ENCODE measurements around the gene AFF1. TPM values are rescaled to one million over a fixed set of nuclear protein-coding genes. Genes with fewer than 3 reads are reported as not detected.
A peak's percentile ranks its signal among the peaks of the same experiment; 100 is the strongest.

The AFF1 gene
- total RNA-seq, 4 donors from 2014 or later: 22.9 to 47.1 (median 34.0) TPM

- 3 to 5% methylated on average over 14 of the region's 14 CpGs for WGBS, 2 donors
- peak; percentile 1 for DNase-seq
Observed at GRCh38 chr4:87073199-87074120, 138.6 kb downstream of the AFF1 start.

DNA sequence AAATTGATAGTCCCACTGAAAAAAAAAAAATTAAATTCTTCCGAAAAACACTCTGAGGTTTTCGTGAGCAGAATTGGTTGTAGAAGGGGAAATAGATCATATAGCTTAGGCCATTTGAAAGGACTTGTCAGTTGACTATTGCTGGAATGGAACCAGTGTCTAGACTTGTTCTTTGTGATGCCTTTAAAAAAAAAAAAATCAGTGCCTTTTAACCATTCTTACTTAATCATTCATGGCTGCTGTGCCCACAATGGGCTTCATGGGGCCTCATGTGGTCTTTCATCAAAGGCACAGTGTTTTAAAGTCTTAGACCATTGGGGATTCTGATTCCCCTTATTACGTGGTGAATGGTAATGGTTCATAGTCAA is 139.3 kb downstream of the AFF1 start:
- Histone ChIP-seq H3K27me3 (no peaks in the 10 kb centered on the region), H3K4me3 (peak overlapping the region in 1 of 4 donors; percentile 41), H3K36me3 (no peaks in the 10 kb centered on the region), H3K9me3 (no peaks in the 10 kb centered on the region), H3K27ac (peak overlapping the region; percentile 20 to 81 (median 56)), H3K4me1 (peaks cover 20 to 93% (median 54%) of the 10 kb centered on the region in 3 donors)
- DNase-seq: no peak
- TF ChIP-seq POLR2A (IDR thresholded peaks at IDR 0.05): no peak
- TF ChIP-seq, protein P1, sequence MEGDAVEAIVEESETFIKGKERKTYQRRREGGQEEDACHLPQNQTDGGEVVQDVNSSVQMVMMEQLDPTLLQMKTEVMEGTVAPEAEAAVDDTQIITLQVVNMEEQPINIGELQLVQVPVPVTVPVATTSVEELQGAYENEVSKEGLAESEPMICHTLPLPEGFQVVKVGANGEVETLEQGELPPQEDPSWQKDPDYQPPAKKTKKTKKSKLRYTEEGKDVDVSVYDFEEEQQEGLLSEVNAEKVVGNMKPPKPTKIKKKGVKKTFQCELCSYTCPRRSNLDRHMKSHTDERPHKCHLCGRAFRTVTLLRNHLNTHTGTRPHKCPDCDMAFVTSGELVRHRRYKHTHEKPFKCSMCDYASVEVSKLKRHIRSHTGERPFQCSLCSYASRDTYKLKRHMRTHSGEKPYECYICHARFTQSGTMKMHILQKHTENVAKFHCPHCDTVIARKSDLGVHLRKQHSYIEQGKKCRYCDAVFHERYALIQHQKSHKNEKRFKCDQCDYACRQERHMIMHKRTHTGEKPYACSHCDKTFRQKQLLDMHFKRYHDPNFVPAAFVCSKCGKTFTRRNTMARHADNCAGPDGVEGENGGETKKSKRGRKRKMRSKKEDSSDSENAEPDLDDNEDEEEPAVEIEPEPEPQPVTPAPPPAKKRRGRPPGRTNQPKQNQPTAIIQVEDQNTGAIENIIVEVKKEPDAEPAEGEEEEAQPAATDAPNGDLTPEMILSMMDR (IDR thresholded peaks at IDR 0.05): no peak
- 15 to 16% methylated on average over 3 of the region's 3 CpGs for WGBS, 2 donors
- intact Hi-C loops (cut with DNase I): no loop called here

More at GRCh38 chr4:87073199-87074120, 138.6 kb downstream of the AFF1 start:
- Histone ChIP-seq H3K9me3 (no peaks in the 10 kb centered on the region), H3K4me1 (peaks cover 22 to 93% (median 53%) of the 10 kb centered on the region in 3 donors), H3K36me3 (no peaks in the 10 kb centered on the region), H3K27me3 (no peaks in the 10 kb centered on the region), H3K27ac (peak overlapping the region; percentile 24 to 81 (median 56)), H3K4me3 (peak overlapping the region in 1 of 4 donors; percentile 41)
- no peak for TF ChIP-seq POLR2A (IDR thresholded peaks at IDR 0.05)
- TF ChIP-seq, protein P1 (IDR thresholded peaks at IDR 0.05): no peak
- intact Hi-C loops (cut with DNase I): no loop called here

GRCh38 chr4:87075876-87076275 is 141.1 kb downstream of the AFF1 start:
- H3K4me1 ChIP-seq: peaks cover 35 to 99% (median 71%) of the 10 kb centered on the region in 3 donors
- TF ChIP-seq, protein P1 (IDR thresholded peaks at IDR 0.05): no peak
- no peak for TF ChIP-seq POLR2A (IDR thresholded peaks at IDR 0.05)
- no peaks in the 10 kb centered on the region for H3K36me3 ChIP-seq
- H3K27ac ChIP-seq: peak overlapping the region in 3 of 4 donors; percentile 22 to 81 (median 77)
- no peaks in the 10 kb centered on the region for H3K9me3 ChIP-seq
- DNase-seq: no peak
- 54 to 58% methylated on average over 2 of the region's 2 CpGs for WGBS, 2 donors
- intact Hi-C loops (cut with DNase I): no loop called here
- no peak overlapping the region for H3K4me3 ChIP-seq
- no peaks in the 10 kb centered on the region for H3K27me3 ChIP-seq

- H3K9me3 ChIP-seq: no peaks in the 10 kb centered on the region
- peak overlapping the region; percentile 61 to 81 (median 76) for H3K27ac ChIP-seq
- intact Hi-C loops (cut with DNase I): no loop called here
- WGBS, 2 donors: 53 to 65% methylated on average over 6 of the region's 6 CpGs
- no peak for TF ChIP-seq POLR2A (IDR thresholded peaks at IDR 0.05)
- TF ChIP-seq, protein P1 (IDR thresholded peaks at IDR 0.05): no peak
- no peak for DNase-seq
- no peak overlapping the region for H3K4me3 ChIP-seq
- peaks cover 35 to 99% (median 79%) of the 10 kb centered on the region in 3 donors for H3K4me1 ChIP-seq
- H3K27me3 ChIP-seq: no peaks in the 10 kb centered on the region
- H3K36me3 ChIP-seq: no peaks in the 10 kb centered on the region
Observed at GRCh38 chr4:87076690-87077358, 142.0 kb downstream of the AFF1 start.

All from esophagus squamous epithelium (tissue), 5 donors.